Uterus (tissue), 4 donors: ENCODE data around the gene TXNDC11. TPM values are rescaled to one million over a fixed set of nuclear protein-coding genes. Genes with fewer than 3 reads are reported as not detected.

Experiments
- DNase-seq, 2 donors: peaks; one replicate each; pipeline ENCODE4 v3.0.0-alpha.2; 2019 to 2020
- H3K27ac ChIP-seq, 2 donors: fragments of 200-600 bp; sonication (generic); 1 replicate in 1 of 2; 2 replicates in 1 of 2; pipeline ENCODE4 v1.5.1; 2016 to 2018
- H3K27me3 ChIP-seq, 2 donors: fragments of 200-600 bp; sonication (generic); one replicate each; pipeline ENCODE4 v1.5.1; 2018 to 2019; ENCODE audit warnings: control low read depth in 1 of 2
- H3K36me3 ChIP-seq, 2 donors: fragments of 200-600 bp; sonication (generic); one replicate each; pipeline ENCODE4 v1.5.1; 2019; ENCODE audit warnings: control low read depth in 1 of 2
- H3K4me1 ChIP-seq, 2 donors: fragments of 200-600 bp; sonication (generic); one replicate each; pipeline ENCODE4 v1.5.1; 2018 to 2019; ENCODE audit warnings: control low read depth in 1 of 2
- H3K4me3 ChIP-seq, 2 donors: fragments of 200-600 bp; sonication (generic); 1 replicate in 1 of 2; 2 replicates in 1 of 2; pipeline ENCODE4 v1.5.1; 2018 to 2019; ENCODE audit warnings: mild to moderate bottlenecking in 1 of 2
- H3K9me3 ChIP-seq, 2 donors: fragments of 200-600 bp; sonication (generic); one replicate each; pipeline ENCODE4 v1.5.1; 2019; ENCODE audit warnings: control low read depth in 1 of 2
- POLR2A ChIP-seq, 2 donors: fragments of 450-650 bp; IDR thresholded peaks; one replicate each; pipeline ENCODE4 v1.6.1; 2016; ENCODE audit warnings: antibody characterized with exemption in 2 of 2, mild to moderate bottlenecking in 1 of 2, moderate library complexity in 1 of 2
- intact Hi-C: fragments of 100-400 bp; cut with DNase I; formaldehyde crosslinking; loops from one replicate; pipeline ENCODE4 v1.15.1; 2023; ENCODE audit warnings: low total_unique reads
- total RNA-seq, 4 donors: library from RNA; depleted of rRNA in 3 of 4; stranded (reverse); fragments of >200 nt in 3 of 4; gene quantifications; one replicate each; pipeline versions ENCODE4 v1.1.0 to v1.2.4, GENCODE V29; 2014 to 2023
- TF ChIP-seq, protein P1 (sequence below), 4 experiments: fragments of 200-600 bp in 2 of 4; fragments of 450-650 bp in 2 of 4; sonication (generic) in 2 of 4; IDR thresholded peaks; one replicate each; pipeline ENCODE4 v1.5.1; 2016 to 2019; ENCODE audit warnings: antibody characterized with exemption in 4 of 4, mild to moderate bottlenecking in 2 of 4, moderate library complexity in 1 of 4
- donor health status: DM: yes; HTN: yes; CAD: no.

The TXNDC11 gene
- total RNA-seq, 4 donors from 2014 or later: 6.1 to 52.0 (median 40.0) TPM

DNA sequence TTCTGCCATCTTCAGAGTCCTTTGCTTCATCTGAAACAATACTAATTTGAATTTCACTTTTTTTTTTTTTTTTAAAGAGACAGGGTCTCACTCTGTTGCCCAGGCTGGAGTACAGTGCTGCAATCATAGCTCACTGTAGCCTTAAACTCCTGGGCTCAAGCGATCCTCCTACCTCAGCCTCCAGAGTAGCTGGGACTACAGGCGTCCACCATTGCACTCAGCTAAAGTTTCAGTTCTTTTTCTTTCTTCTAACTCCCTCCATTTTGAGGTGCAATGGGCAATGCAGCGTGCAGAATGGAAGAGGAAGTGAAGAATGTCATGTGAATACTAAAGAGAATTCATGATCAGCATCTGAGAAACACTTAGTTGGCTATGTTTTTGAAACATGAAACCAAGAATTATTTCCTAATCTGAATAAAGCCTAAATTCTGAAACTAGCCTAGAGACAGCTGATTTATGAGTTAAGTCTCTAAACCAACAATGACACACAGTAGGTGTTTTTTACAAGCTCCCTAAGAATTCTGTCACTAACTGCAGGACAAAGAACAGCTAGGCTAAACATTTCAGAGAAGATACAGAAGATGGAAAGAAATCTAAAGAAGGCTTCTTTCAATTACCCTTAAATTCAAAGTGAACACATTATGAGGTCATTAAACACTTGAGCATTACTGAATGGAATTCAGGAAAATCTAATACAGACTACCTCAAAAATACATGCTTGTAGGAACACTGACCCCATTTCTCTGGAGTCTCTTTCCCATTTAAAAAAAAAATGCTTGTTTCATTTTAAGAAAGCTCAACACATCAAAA is 53.4 kb downstream of the TXNDC11 start:
- Histone ChIP-seq H3K27ac (peak overlapping the region; percentile 4 to 31), H3K9me3 (no peaks in the 10 kb centered on the region), H3K4me3 (no peak overlapping the region), H3K36me3 (no peaks in the 10 kb centered on the region), H3K27me3 (no peaks in the 10 kb centered on the region), H3K4me1 (peaks cover 0 to 6% of the 10 kb centered on the region in 2 donors)
- peak in 1 of 2 donors; percentile 12 for DNase-seq
- no peak for TF ChIP-seq POLR2A (IDR thresholded peaks at IDR 0.05)
- TF ChIP-seq, protein P1, sequence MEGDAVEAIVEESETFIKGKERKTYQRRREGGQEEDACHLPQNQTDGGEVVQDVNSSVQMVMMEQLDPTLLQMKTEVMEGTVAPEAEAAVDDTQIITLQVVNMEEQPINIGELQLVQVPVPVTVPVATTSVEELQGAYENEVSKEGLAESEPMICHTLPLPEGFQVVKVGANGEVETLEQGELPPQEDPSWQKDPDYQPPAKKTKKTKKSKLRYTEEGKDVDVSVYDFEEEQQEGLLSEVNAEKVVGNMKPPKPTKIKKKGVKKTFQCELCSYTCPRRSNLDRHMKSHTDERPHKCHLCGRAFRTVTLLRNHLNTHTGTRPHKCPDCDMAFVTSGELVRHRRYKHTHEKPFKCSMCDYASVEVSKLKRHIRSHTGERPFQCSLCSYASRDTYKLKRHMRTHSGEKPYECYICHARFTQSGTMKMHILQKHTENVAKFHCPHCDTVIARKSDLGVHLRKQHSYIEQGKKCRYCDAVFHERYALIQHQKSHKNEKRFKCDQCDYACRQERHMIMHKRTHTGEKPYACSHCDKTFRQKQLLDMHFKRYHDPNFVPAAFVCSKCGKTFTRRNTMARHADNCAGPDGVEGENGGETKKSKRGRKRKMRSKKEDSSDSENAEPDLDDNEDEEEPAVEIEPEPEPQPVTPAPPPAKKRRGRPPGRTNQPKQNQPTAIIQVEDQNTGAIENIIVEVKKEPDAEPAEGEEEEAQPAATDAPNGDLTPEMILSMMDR (IDR thresholded peaks at IDR 0.05): no peak
- intact Hi-C loops: no loop called here

DNA sequence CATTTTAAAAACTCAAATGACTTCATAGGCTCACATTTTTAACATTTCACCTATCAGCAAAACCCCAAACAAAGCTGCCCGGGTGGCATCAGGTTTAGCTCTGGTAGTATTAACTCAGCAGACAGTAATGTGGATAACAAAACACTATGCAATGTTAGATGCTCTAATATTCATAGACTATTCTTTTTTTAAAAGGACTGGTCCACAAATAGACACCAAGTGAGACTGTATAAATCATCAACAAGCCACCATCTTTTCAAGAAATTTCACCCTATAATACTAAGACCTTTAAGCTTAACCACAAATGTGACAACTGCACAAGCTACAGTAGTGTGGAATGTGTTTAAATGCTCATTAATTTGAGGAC is 54.2 kb downstream of the TXNDC11 start:
- DNase-seq: no peak
- no peak overlapping the region for H3K4me3 ChIP-seq
- intact Hi-C loops: no loop called here
- no peaks in the 10 kb centered on the region for H3K9me3 ChIP-seq
- H3K27me3 ChIP-seq: no peaks in the 10 kb centered on the region
- TF ChIP-seq, protein P1 (IDR thresholded peaks at IDR 0.05): no peak
- no peak for TF ChIP-seq POLR2A (IDR thresholded peaks at IDR 0.05)
- peak overlapping the region in 1 of 2 donors; percentile 31 for H3K27ac ChIP-seq
- peaks cover 0 to 6% of the 10 kb centered on the region in 2 donors for H3K4me1 ChIP-seq
- H3K36me3 ChIP-seq: no peaks in the 10 kb centered on the region

DNA sequence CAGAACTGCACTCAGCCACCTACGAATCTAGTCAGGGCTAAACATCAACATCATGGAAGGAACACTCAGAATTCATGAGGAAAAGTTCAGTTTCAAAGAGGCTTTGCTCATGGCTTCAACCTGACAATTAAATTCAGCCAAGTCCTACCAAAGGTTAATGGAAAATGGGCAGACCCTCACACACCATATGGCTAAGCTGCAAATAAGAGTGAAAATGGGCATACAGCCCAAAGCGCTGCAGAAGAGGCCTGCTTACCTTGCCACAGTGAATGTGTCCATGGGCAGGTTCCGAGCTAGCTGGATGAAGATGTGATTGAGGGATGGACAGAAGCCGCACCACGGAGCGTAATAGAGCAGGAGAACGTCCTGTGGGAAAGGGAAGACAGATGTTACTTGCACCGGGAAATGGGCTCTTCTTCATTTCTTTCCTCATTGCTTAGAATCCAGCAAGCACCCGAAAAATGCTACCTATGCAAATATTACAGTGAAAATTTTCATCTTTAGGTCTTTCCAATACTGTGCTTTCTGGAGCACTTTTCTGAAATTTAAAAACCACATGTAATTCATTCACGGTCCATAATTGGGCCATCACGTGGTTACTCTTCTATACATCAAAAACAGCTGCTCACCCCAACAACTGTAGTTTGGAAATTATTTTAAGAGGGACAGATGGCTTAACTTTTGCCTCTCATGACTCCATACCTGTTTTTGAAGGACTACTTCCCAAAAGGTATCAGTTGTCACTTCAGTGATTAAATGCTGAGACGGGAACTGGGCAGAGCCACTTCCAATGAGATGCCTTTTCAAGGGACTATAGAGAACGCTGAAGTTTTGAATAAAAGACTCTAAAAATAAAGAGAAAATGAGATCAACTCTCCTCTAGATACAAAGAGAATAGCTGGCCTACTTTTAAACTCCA is 54.8 kb downstream of the TXNDC11 start:
- peaks cover 0 to 6% of the 10 kb centered on the region in 2 donors for H3K4me1 ChIP-seq
- H3K4me3 ChIP-seq: no peak overlapping the region
- DNase-seq: peak in 1 of 2 donors; percentile 12
- no peaks in the 10 kb centered on the region for H3K27me3 ChIP-seq
- no peaks in the 10 kb centered on the region for H3K9me3 ChIP-seq
- H3K36me3 ChIP-seq: no peaks in the 10 kb centered on the region
- intact Hi-C loops: no loop called here
- TF ChIP-seq, protein P1 (IDR thresholded peaks at IDR 0.05): no peak
- no peak for TF ChIP-seq POLR2A (IDR thresholded peaks at IDR 0.05)
- H3K27ac ChIP-seq: peak overlapping the region; percentile 35 to 71

DNA sequence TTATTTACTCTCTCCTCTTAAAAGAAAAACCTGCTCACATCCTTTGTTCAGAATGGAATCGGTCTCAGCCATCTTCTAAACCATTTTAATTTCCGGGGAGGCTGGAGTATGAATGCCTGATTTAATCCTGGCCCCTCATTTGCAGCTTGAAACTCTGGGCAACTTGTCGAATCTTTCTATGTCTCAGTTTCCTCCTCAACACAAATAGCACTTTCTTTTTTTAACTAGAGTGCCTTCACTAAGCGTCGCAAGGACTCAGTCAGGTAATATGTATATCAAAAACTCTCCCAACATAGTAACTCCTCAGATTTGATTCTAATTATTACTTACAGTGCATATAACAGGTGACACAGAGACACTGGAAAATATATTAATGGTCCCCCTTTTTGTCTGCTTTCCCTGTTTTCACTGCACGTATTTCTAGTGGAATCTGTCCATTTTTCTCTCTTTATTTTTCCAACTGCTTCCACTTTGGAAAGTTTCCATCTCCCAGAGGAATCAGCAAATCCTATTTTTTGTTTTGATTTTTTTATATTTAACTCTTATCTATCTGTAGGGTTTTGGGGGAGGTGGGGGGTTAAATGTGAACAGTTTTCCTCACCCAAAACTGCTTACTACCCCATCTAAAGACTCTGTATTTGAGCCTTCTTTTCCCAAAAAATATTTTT is 55.8 kb downstream of the TXNDC11 start:
- H3K9me3 ChIP-seq: no peaks in the 10 kb centered on the region
- H3K27me3 ChIP-seq: no peaks in the 10 kb centered on the region
- H3K27ac ChIP-seq: peak overlapping the region; percentile 35 to 71
- TF ChIP-seq POLR2A (IDR thresholded peaks at IDR 0.05): no peak
- TF ChIP-seq, protein P1 (IDR thresholded peaks at IDR 0.05): no peak
- no peak for DNase-seq
- no peaks in the 10 kb centered on the region for H3K36me3 ChIP-seq
- intact Hi-C loops: no loop called here
- no peak overlapping the region for H3K4me3 ChIP-seq
- peaks cover 0 to 6% of the 10 kb centered on the region in 2 donors for H3K4me1 ChIP-seq
